Aorta (tissue), 5 donors: ENCODE measurements around the gene S100A12. TPM values are rescaled to one million over a fixed set of nuclear protein-coding genes. Genes with fewer than 3 reads are reported as not detected.

Experiments
- ATAC-seq: fragments of 200-7000 bp; cut with Tn5 transposase; one replicate; pipeline ENCODE4 v1.9.1; 2022; ENCODE audit warnings: moderate library complexity; ENCODE audit not compliant: low FRiP score
- DNase-seq, 2 donors: peaks; one replicate each; pipeline ENCODE4 v3.0.0-alpha.2; 2020
- H3K27ac ChIP-seq, 2 donors: one replicate each; pipeline ENCODE4 v1.5.1; 2013; ENCODE audit warnings: low read length in 2 of 2, mild to moderate bottlenecking in 2 of 2, moderate library complexity in 2 of 2, control low read depth in 1 of 2, inconsistent platforms in 1 of 2, low read depth in 1 of 2
- H3K27me3 ChIP-seq, 2 donors: one replicate each; pipeline ENCODE4 v1.6.1; 2013; ENCODE audit warnings: control low read depth in 1 of 2, low read length in 1 of 2, mild to moderate bottlenecking in 1 of 2, moderate library complexity in 1 of 2; ENCODE audit not compliant: insufficient read depth in 2 of 2, control insufficient read depth in 1 of 2
- H3K36me3 ChIP-seq, 2 donors: one replicate each; pipeline ENCODE4 v1.6.1; 2013; ENCODE audit warnings: control low read depth in 1 of 2, low read length in 1 of 2, mild to moderate bottlenecking in 1 of 2; ENCODE audit not compliant: insufficient read depth in 2 of 2, control insufficient read depth in 1 of 2
- H3K4me1 ChIP-seq, 2 donors: one replicate each; pipeline ENCODE4 v1.6.1; 2013; ENCODE audit warnings: low read length in 2 of 2, control low read depth in 1 of 2, mild to moderate bottlenecking in 1 of 2, moderate library complexity in 1 of 2; ENCODE audit not compliant: insufficient read depth in 2 of 2, control insufficient read depth in 1 of 2
- H3K4me3 ChIP-seq, 2 donors: one replicate each; pipeline ENCODE4 v1.5.1; 2013; ENCODE audit warnings: low read length in 2 of 2, control low read depth in 1 of 2, mild to moderate bottlenecking in 1 of 2
- H3K9me3 ChIP-seq: one replicate; pipeline ENCODE4 v1.6.1; 2013; ENCODE audit warnings: mild to moderate bottlenecking, low read length; ENCODE audit not compliant: control insufficient read depth
- WGBS, 2 donors: extraction: QIAGEN DNeasy Blood & Tissue Kit; methylation state at CpG; one replicate each; pipeline ENCODE4 v1.1.7; 2013; 5-methylcytosine and 5-hydroxymethylcytosine counted together
- intact Hi-C, 2 donors: fragments of 100-400 bp; cut with DNase I; formaldehyde crosslinking; loops; one replicate each; pipeline versions ENCODE4 v1.14.2 to v1.15.0; 2022
- polyA plus RNA-seq, 2 donors: library from polyadenylated mRNA; stranded (reverse); fragments of 200-250 nt; gene quantifications; one replicate each; pipeline ENCODE4 v1.2.3, GENCODE V29; 2013
- total RNA-seq, 2 donors: library from RNA; stranded (reverse); fragmentation: NEBNext Ultra II Directional; extraction: Animal tissue kit (Norgen Biotek cat#: 25700); gene quantifications; one replicate each; pipeline ENCODE4 v1.2.1, GENCODE V29; 2021
- donor health status: healthy with polysubstance abuse.
- donor health status: Bipolar disorder and iron deficiency.
- donor health status: DM: no; HTN: no; CAD: no.
- donor health status: DM: no; HTN: no; CAD: no.
- donor health status: DM: yes; HTN: yes; CAD: no.

The S100A12 gene
- total and polyA plus RNA-seq, 4 donors: 1.7 to 58.6 (median 14.0) TPM

GRCh38 chr1:153360190-153360589 is 15.2 kb downstream of the S100A12 start:
- 89 to 95% methylated on average over 2 of the region's 2 CpGs for WGBS, 2 donors
- Histone ChIP-seq H3K4me1 (no peaks in the 10 kb centered on the region), H3K4me3 (no peak overlapping the region), H3K36me3 (no peaks in the 10 kb centered on the region), H3K9me3 (no peaks in the 10 kb centered on the region), H3K27me3 (no peaks in the 10 kb centered on the region), H3K27ac (no peak overlapping the region)
- intact Hi-C loops: loop anchor here in 1 of 2 donors (10.0 kb wide), 1 partner anchor 645 kb away; no protein-coding TSS in a partner anchor
- DNase-seq: no peak
- ATAC-seq: no peak

- WGBS, 2 donors: 95 to 96% methylated on average over 6 of the region's 6 CpGs
- no peaks in the 10 kb centered on the region for H3K4me1 ChIP-seq
- H3K4me3 ChIP-seq: no peak overlapping the region
- H3K27me3 ChIP-seq: no peaks in the 10 kb centered on the region
- DNase-seq: no peak
- no peak overlapping the region for H3K27ac ChIP-seq
- no peaks in the 10 kb centered on the region for H3K36me3 ChIP-seq
- intact Hi-C loops: loop anchor here in 1 of 2 donors (10.0 kb wide), 2 partner anchors 106 to 626 kb away; partner anchors contain the start of genes RAB13 and S100A7
- no peaks in the 10 kb centered on the region for H3K9me3 ChIP-seq
- no peak for ATAC-seq
Observed at GRCh38 chr1:153359241-153359640, 16.2 kb downstream of the S100A12 start.

- 96% methylated on average over 3 of the region's 3 CpGs for WGBS, 2 donors
- Histone ChIP-seq H3K27me3 (no peaks in the 10 kb centered on the region), H3K36me3 (no peaks in the 10 kb centered on the region), H3K9me3 (no peaks in the 10 kb centered on the region), H3K4me3 (no peak overlapping the region), H3K4me1 (no peaks in the 10 kb centered on the region), H3K27ac (no peak overlapping the region)
- ATAC-seq (no peak), DNase-seq (no peak)
- intact Hi-C loops: loop anchor here in 1 of 2 donors (10.0 kb wide), 2 partner anchors 106 to 626 kb away; partner anchors contain the start of genes RAB13 and S100A7
Observed at GRCh38 chr1:153358691-153358975, 16.8 kb downstream of the S100A12 start.

- no peaks in the 10 kb centered on the region for H3K36me3 ChIP-seq
- H3K27ac ChIP-seq: no peak within 1 kb of the TSS
- 92 to 93% methylated on average over 11 of the region's 11 CpGs for WGBS, 2 donors
- intact Hi-C loops: loop anchor here in 1 of 2 donors (10.0 kb wide), 2 partner anchors 107 to 627 kb away; partner anchors contain the start of genes RAB13 and S100A7
- H3K9me3 ChIP-seq: no peaks in the 10 kb centered on the region
- no peaks in the 10 kb centered on the region for H3K4me1 ChIP-seq
- DNase-seq: no peak
- ATAC-seq: no peak
- H3K27me3 ChIP-seq: no peaks in the 10 kb centered on the region
- no peak within 1 kb of the TSS for H3K4me3 ChIP-seq
Observed at GRCh38 chr1:153357853-153358690, 17.3 kb downstream of the S100A12 start, which contains the start of gene S100A9. TSS of gene S100A9 (plus strand) at chr1:153357854. CDS start at chr1:153358284, 430 bp downstream.

- no peaks in the 10 kb centered on the region for H3K27me3 ChIP-seq
- no peak overlapping the region for H3K27ac ChIP-seq
- intact Hi-C loops: loop anchor here in 1 of 2 donors (10.0 kb wide), 2 partner anchors 108 to 628 kb away; partner anchors contain the start of genes RAB13 and S100A7
- ATAC-seq (no peak), DNase-seq (peak in 1 of 2 donors; percentile 79)
- no peaks in the 10 kb centered on the region for H3K36me3 ChIP-seq
- 88 to 89% methylated on average over 10 of the region's 10 CpGs for WGBS, 2 donors
- no peak overlapping the region for H3K4me3 ChIP-seq
- no peaks in the 10 kb centered on the region for H3K9me3 ChIP-seq
- no peaks in the 10 kb centered on the region for H3K4me1 ChIP-seq
Observed at GRCh38 chr1:153357076-153357852, 18.2 kb downstream of the S100A12 start.

GRCh38 chr1:153356392-153357075 is 18.9 kb downstream of the S100A12 start:
- Histone ChIP-seq H3K9me3 (no peaks in the 10 kb centered on the region), H3K36me3 (no peaks in the 10 kb centered on the region), H3K27ac (no peak overlapping the region), H3K4me1 (no peaks in the 10 kb centered on the region), H3K27me3 (no peaks in the 10 kb centered on the region), H3K4me3 (no peak overlapping the region)
- DNase-seq (no peak), ATAC-seq (no peak)
- WGBS, 2 donors: 87 to 90% methylated on average over 8 of the region's 8 CpGs
- intact Hi-C loops: loop anchor here in 1 of 2 donors (10.0 kb wide), 2 partner anchors 108 to 628 kb away; partner anchors contain the start of genes RAB13 and S100A7

GRCh38 chr1:153355445-153356071 is 19.9 kb downstream of the S100A12 start:
- no peaks in the 10 kb centered on the region for H3K36me3 ChIP-seq
- no peaks in the 10 kb centered on the region for H3K27me3 ChIP-seq
- no peak overlapping the region for H3K27ac ChIP-seq
- no peaks in the 10 kb centered on the region for H3K9me3 ChIP-seq
- intact Hi-C loops: loop anchor here in 1 of 2 donors (10.0 kb wide), 2 partner anchors 109 to 629 kb away; partner anchors contain the start of genes RAB13 and S100A7
- ATAC-seq (peak; percentile 46), DNase-seq (peak in 1 of 2 donors; percentile 80)
- 65 to 66% methylated on average over 10 of the region's 10 CpGs for WGBS, 2 donors
- no peak overlapping the region for H3K4me3 ChIP-seq
- no peaks in the 10 kb centered on the region for H3K4me1 ChIP-seq
